ENCODE data around the gene PROCA1.

PROCA1 gene

DNA sequence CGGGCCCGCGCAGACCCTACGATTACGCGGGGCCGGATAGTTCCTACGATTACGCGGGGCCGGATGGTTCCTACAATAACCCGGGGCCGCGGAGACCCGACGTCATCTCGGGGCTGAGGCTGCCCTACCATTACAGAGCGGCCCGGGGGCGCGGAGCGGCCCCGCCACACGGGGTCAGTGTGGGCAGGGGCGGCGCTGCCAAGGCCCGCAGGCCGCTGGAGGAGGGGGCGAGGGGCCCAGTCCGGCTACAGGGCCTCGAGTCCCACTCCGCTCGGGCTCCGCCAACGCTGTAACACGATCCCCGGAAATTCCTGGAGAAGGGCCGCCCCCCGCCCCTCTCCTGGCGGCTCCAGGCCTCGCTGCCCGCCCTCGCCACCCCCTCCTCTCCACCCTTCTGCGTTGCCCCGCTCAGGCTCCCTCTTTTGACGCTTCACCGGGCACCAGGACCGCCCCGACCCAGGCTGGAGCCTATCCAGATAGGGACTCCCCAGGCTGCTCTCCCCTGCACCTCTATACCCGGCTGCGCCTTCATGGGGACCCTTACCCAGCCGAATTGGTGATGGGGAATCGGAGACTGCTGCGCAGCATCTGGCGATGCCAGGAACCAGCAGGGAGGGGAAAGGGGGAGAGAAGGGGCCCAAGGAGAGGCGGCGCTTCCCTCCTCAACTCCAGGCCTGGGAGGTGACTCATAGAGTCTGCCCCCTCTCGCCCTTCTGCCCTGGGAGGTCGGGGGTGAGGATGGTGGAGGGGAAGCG is 6.1 kb upstream of the PROCA1 start, which contains the start of gene RAB34:
Gene RAB34 (minus strand): TSS at position 291 of the 755 bp plus-strand sequence. CDS start 602 bp downstream, outside the sequence.
- DNase-seq = peak; percentile 94
- TF ChIP-seq, protein P1, sequence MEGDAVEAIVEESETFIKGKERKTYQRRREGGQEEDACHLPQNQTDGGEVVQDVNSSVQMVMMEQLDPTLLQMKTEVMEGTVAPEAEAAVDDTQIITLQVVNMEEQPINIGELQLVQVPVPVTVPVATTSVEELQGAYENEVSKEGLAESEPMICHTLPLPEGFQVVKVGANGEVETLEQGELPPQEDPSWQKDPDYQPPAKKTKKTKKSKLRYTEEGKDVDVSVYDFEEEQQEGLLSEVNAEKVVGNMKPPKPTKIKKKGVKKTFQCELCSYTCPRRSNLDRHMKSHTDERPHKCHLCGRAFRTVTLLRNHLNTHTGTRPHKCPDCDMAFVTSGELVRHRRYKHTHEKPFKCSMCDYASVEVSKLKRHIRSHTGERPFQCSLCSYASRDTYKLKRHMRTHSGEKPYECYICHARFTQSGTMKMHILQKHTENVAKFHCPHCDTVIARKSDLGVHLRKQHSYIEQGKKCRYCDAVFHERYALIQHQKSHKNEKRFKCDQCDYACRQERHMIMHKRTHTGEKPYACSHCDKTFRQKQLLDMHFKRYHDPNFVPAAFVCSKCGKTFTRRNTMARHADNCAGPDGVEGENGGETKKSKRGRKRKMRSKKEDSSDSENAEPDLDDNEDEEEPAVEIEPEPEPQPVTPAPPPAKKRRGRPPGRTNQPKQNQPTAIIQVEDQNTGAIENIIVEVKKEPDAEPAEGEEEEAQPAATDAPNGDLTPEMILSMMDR (IDR thresholded peaks at IDR 0.05) = peak; percentile 53
- peaks cover 76% of the 10 kb centered on the region for H3K4me1 Mint-ChIP-seq
- H3K4me3 Mint-ChIP-seq = peak within 1 kb of the TSS; percentile 85
- H3K9me3 Mint-ChIP-seq = no peaks in the 10 kb centered on the region
- peaks cover 8% of the 10 kb centered on the region for H3K27me3 Mint-ChIP-seq (ENCODE audit: low read depth, poor library complexity)
- peaks cover 52% of the 10 kb centered on the region for H3K36me3 Mint-ChIP-seq (ENCODE audit: low read depth)
- H3K27ac Mint-ChIP-seq = peak within 1 kb of the TSS; percentile 100

DNA sequence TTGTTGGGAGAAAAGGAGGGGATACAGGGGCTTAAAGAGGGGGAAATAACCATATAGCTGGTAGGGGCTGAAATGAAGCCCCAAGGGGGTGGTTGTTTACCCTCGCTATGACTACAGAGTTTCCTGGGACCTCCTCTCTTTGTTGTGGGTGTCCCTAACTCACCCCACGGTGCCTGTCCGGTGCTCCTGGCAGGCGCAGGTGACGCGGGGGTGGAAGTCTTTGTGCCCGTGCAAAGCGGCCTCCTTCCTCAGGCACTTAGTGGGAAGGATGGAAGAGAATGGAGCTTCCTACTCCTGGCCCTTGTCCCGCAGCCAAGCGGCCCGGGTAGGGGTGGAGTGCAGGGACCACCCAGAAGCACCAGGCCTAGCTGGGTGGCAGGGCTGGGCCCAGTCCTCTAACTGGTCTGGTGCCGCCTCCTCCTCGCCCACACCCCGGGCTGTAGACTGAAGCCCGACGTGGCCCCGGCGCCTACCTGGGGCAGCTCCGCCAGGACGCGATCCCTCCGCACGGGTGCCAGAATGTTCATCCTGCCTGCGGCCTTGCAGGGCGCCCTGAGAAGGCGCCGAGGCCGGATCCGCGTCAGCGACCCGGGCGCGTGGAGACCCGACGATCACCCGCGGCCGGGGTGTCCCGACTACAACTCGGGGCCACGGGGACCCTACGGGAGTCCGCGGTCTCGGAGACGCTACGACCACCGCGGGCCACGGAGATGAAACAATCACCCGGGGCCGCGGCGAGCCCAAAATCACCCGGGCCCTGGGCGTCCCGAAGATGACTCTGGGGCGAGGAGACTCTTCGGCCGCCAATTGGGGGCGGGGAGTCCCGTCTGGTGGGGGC is 5.3 kb upstream of the PROCA1 start:
- TF ChIP-seq, protein P1 (IDR thresholded peaks at IDR 0.05) = no peak
- Mint-ChIP-seq H3K4me3 (peak overlapping the region; percentile 81), H3K27me3 (ENCODE audit: low read depth, poor library complexity) (peaks cover 8% of the 10 kb centered on the region), H3K27ac (peak overlapping the region; percentile 94), H3K36me3 (ENCODE audit: low read depth) (peaks cover 52% of the 10 kb centered on the region), H3K9me3 (no peaks in the 10 kb centered on the region), H3K4me1 (peaks cover 76% of the 10 kb centered on the region)
- DNase-seq = peak; percentile 58

DNA sequence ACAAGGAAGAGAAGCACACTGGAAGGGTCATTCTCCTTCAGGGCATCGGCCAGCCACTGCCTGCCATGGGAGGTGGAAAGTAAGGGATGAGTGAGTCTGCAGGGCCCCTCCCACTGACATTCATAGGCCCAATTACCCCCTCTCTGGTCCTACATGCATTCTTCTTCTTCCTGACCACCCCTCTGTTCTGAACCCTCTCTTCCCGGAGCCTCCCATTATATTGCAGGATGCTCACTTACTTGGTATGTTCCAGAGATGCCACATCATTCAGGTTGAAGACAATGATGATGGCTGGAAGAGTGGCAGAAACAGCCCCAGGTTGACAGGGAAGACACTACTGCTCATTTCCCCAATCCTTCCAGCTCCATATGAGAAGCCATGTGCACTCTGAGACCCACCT is 3.5 kb upstream of the PROCA1 start:
- TF ChIP-seq, protein P1 (IDR thresholded peaks at IDR 0.05) = no peak
- Mint-ChIP-seq H3K4me1 (peaks cover 68% of the 10 kb centered on the region), H3K27ac (peak overlapping the region; percentile 59), H3K36me3 (ENCODE audit: low read depth) (peaks cover 37% of the 10 kb centered on the region), H3K4me3 (peak overlapping the region; percentile 81), H3K9me3 (no peaks in the 10 kb centered on the region), H3K27me3 (ENCODE audit: low read depth, poor library complexity) (peaks cover 8% of the 10 kb centered on the region)
- no peak for DNase-seq

DNA sequence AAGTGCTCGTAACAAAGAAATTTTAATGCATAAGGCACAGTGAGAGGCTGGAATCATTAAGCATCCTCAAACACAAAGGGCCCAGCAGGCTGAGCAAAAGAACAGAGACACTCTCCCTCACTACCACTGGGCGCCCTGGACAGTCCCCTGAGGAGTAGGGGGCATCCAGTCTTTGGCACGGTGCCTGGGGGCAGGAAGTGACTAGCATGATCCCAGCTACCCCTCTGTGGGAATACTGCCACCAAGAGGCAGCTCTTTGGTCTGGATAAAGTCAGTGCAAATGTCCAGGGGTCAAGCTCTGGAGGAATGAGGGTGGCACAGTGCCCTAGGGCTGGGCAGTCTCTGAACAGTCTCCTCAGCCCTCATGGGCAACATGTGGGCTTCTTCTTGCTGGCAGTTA is 2.6 kb upstream of the PROCA1 start:
- H3K9me3 Mint-ChIP-seq = no peaks in the 10 kb centered on the region
- no peak overlapping the region for H3K4me3 Mint-ChIP-seq
- TF ChIP-seq, protein P1 (IDR thresholded peaks at IDR 0.05) = no peak
- H3K4me1 Mint-ChIP-seq = peaks cover 63% of the 10 kb centered on the region
- DNase-seq = no peak
- peaks cover 3% of the 10 kb centered on the region for H3K27me3 Mint-ChIP-seq (ENCODE audit: low read depth, poor library complexity)
- H3K27ac Mint-ChIP-seq = no peak overlapping the region
- H3K36me3 Mint-ChIP-seq (ENCODE audit: low read depth) = peaks cover 32% of the 10 kb centered on the region

DNA sequence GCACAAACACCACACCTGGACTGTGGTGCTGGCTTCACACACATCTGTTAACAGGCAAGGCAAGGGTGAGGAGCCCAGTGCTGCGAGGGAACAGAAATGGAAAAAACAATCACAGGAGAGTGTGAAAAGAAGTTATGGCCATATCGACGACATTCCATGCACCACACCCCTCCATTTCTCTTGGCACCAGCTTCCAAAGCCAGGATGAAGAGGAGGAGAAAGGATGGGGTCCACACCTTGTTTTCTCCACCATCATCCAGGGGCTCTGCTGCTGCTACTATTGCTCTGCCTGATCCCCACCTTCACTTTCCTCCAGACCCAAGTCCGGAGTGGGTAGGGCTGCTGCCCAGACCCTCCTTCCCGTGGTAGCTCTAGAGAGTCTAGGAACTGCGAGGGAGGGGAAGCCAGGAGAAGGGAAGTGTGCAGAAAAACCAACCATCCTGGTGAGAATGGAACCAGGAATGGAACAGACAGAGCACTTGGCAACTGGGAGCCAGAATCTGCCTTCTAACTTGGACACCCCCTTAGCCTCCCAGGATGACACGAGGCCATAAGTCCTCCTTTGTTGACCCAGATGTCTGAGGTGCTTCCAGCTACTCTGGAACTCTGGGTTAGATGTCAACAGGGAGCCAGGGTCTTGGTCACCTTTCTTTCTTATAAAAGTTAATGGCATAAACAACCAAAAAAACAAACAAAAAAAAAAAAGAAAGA is 1.2 kb upstream of the PROCA1 start:
- peaks cover 57% of the 10 kb centered on the region for H3K4me1 Mint-ChIP-seq
- H3K4me3 Mint-ChIP-seq = peak overlapping the region; percentile 96
- H3K36me3 Mint-ChIP-seq (ENCODE audit: low read depth) = peaks cover 37% of the 10 kb centered on the region
- no peaks in the 10 kb centered on the region for H3K9me3 Mint-ChIP-seq
- H3K27me3 Mint-ChIP-seq (ENCODE audit: low read depth, poor library complexity) = peaks cover 3% of the 10 kb centered on the region
- TF ChIP-seq, protein P1 (IDR thresholded peaks at IDR 0.05) = no peak
- no peak for DNase-seq
- H3K27ac Mint-ChIP-seq = no peak overlapping the region

All from nephron progenitor cell (in vitro differentiated cells).